Activated CD4-positive, alpha-beta T cell treated with anti-CD3 and anti-CD28 coated beads, Interleukin-2, amount 50 U/mL, for 48 hours (primary cell): Measurements from ENCODE around the gene RASSF8.

ENCODE experiments used
- DNase-seq, 2 experiments: peaks; one replicate each; pipeline ENCODE4 v3.0.0-alpha.2; 2020

RASSF8 gene

GRCh38 chr12:25962932-25963525, 4.5 kb downstream of the RASSF8 start:
- no peak for DNase-seq

GRCh38 chr12:25965682-25966081, 7.2 kb downstream of the RASSF8 start:
- no peak for DNase-seq

- no peak for DNase-seq
Observed at GRCh38 chr12:25970082-25970481, 11.6 kb downstream of the RASSF8 start.

GRCh38 chr12:25970916-25971653, 12.6 kb downstream of the RASSF8 start:
- no peak for DNase-seq

- no peak for DNase-seq
Observed at GRCh38 chr12:25971654-25972041, 13.2 kb downstream of the RASSF8 start.

GRCh38 chr12:25972783-25973182, 14.3 kb downstream of the RASSF8 start:
- DNase-seq: no peak

- no peak for DNase-seq
Observed at GRCh38 chr12:25975179-25975578, 16.7 kb downstream of the RASSF8 start.

- DNase-seq: no peak
Observed at GRCh38 chr12:25975682-25976081, 17.2 kb downstream of the RASSF8 start.

GRCh38 chr12:25976289-25976688, 17.8 kb downstream of the RASSF8 start:
- DNase-seq: no peak

GRCh38 chr12:25977047-25977446, 18.6 kb downstream of the RASSF8 start:
- DNase-seq: no peak

GRCh38 chr12:25979059-25979458, 20.6 kb downstream of the RASSF8 start:
- no peak for DNase-seq

GRCh38 chr12:25979563-25979962, 21.1 kb downstream of the RASSF8 start:
- DNase-seq: no peak

GRCh38 chr12:25980035-25980434, 21.6 kb downstream of the RASSF8 start:
- no peak for DNase-seq

- DNase-seq: no peak
Observed at GRCh38 chr12:25981597-25981996, 23.1 kb downstream of the RASSF8 start.

- no peak for DNase-seq
Observed at GRCh38 chr12:25982416-25982815, 23.9 kb downstream of the RASSF8 start.

- DNase-seq: no peak
Observed at GRCh38 chr12:25983625-25984024, 25.1 kb downstream of the RASSF8 start.

GRCh38 chr12:25984759-25985158, 26.3 kb downstream of the RASSF8 start:
- no peak for DNase-seq

GRCh38 chr12:25985316-25986175, 27.1 kb downstream of the RASSF8 start:
- no peak for DNase-seq

GRCh38 chr12:25986180-25986579, 27.7 kb downstream of the RASSF8 start:
- no peak for DNase-seq

GRCh38 chr12:25988505-25988904, 30.0 kb downstream of the RASSF8 start:
- DNase-seq: no peak

GRCh38 chr12:25990495-25990894, 32.0 kb downstream of the RASSF8 start:
- no peak for DNase-seq

- DNase-seq: no peak
Observed at GRCh38 chr12:25992026-25992782, 33.7 kb downstream of the RASSF8 start.
